ENCODE data around the gene SIRT3.

The SIRT3 gene

DNA sequence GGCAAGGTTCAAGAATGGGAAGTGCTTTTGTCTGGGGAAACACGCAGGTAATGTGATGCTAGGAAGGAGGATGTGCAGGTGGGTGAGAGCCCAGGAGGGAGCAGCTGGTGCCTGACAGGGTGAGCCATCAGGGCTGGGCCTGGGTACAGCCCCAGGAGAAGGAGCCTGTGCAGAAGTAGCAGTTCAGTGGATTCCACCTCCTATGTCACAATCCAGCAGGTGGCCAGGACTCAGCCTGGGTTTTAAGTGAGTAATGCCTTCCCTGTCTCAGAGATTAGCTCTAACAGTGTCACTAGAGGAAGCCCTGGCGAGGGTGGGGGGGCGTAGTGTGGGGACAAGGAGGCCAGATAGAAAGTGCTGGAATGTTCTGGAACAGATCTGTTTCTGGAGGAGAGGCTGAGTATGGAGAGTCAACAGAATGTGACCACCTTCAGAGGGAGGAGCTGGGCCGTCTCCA is 20.5 kb downstream of the SIRT3 start:
- DNase-seq (ENCODE audit: low spot score): no peak

DNA sequence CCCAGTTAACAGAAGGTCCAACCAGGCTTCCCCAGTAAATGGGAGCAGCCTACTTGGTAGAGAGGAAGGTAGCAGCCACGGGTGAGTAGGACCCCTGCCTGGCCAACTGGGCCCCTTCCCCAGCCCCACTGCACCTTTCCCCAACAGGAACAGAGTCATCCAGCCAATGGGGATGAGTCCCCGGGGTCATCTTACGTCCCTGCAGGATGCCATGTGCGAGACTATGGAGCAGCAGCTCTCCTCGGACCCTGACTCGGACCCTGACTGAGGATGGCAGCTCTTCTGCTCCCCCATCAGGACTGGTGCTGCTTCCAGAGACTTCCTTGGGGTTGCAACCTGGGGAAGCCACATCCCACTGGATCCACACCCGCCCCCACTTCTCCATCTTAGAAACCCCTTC is 22.1 kb downstream of the SIRT3 start:
- DNase-seq (ENCODE audit: low spot score): no peak

DNA sequence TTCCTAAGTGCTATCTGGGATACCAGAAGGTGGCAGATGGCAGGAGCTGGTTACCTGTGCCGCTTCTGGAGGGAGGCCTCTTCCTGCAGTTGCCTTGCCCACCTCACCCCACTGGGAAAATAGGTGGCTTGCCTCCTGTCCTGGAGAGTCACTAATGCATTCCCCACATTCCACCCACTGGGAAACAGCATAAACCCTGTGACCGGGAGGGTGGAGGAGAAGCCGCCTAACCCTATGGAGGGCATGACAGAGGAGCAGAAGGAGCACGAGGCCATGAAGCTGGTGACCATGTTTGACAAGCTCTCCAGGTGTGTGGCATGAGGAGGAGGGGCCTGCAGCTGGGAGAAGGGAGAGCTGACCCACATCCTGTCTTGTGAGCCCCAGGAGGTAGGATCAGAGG is 23.0 kb downstream of the SIRT3 start:
- no peak for DNase-seq (ENCODE audit: low spot score)

DNA sequence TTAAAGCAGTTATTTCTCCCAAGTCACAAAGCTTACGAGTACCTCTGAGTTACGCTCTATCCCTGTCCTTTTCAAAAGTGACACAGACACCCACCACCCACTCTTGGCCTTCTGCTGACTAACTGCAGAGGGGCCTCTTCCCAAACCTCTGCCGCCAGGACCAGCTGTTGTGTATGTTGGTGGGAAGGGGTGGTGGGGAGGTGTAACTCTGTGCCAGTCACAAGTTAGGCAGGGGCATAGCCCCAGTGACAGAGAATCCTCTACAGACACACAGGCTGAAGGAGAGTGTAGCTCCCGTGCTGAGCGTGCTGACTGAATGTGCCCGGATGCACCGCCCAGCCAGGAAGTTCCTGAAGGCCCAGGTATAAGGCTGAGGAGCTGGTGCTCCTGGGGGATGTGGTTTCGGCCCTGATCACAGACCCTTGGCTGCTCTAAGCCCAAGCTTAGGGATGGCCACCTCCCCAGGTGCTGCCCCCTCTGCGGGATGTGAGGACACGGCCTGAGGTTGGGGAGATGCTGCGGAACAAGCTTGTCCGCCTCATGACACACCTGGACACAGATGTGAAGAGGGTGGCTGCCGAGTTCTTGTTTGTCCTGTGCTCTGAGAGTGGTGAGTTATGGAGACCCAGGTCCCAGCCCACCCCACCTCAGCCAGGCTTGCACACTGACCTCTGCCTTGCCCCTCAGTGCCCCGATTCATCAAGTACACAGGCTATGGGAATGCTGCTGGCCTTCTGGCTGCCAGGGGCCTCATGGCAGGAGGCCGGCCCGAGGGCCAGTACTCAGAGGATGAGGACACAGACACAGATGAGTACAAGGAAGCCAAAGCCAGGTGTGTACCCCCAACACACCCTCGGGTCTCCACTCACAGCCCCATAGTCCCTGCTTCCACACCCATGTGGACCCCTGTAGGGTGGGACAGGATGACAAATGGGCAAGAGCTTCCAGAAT is 23.7 kb downstream of the SIRT3 start:
- DNase-seq (ENCODE audit: low spot score): no peak

- DNase-seq (ENCODE audit: low spot score): no peak
Measured at GRCh38 chr11:211741-212140, 24.4 kb downstream of the SIRT3 start.

DNA sequence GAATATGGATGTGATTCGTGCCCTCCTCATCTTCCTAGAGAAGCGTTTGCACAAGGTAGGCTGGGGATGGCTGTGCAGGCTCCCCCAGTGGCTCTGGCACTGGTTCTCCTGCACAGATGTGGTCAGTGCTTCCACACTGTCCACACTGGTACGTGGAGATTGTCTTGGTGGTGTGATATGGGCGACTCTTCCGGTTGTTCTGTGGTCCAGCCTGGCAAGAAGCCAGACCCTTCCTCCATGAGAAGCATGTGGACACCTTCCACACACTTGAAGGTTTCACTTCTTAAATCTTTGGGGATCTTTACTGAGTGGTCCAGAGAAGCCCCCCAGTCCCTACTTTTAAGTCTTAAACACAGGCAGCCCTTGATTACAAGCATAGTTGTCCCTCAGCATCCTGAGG is 24.8 kb downstream of the SIRT3 start:
- no peak for DNase-seq (ENCODE audit: low spot score)

DNA sequence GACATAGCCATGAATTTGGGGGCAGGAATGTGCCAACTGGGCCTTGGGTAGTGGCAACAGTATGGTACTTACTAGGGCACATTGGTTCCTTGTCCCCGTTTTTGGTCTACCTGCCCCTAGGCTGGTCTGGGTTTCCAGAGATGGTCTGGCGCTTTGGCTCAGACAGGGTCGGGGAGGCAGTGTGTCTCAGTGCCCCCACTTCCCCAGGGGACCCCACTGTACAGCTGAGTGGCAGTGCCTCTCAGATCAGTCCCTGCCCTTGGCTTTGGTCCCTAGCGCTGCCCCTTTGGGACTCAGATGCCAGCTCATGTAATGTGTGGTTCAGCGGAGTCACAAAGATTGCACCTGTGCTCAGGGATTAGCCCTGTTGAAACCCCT is 25.4 kb downstream of the SIRT3 start:
- no peak for DNase-seq (ENCODE audit: low spot score)

- peak; percentile 82 for DNase-seq (ENCODE audit: low spot score)
Measured at GRCh38 chr11:210122-210802, 25.9 kb downstream of the SIRT3 start.

- DNase-seq (ENCODE audit: low spot score): peak; percentile 48
Measured at GRCh38 chr11:209275-210121, 26.6 kb downstream of the SIRT3 start.

- no peak for DNase-seq (ENCODE audit: low spot score)
Measured at GRCh38 chr11:208917-209260, 27.3 kb downstream of the SIRT3 start.

GRCh38 chr11:208181-208916 is 27.8 kb downstream of the SIRT3 start:
- DNase-seq (ENCODE audit: low spot score): peak; percentile 94

- peak; percentile 49 for DNase-seq (ENCODE audit: low spot score)
Measured at GRCh38 chr11:207863-208180, 28.3 kb downstream of the SIRT3 start.

DNA sequence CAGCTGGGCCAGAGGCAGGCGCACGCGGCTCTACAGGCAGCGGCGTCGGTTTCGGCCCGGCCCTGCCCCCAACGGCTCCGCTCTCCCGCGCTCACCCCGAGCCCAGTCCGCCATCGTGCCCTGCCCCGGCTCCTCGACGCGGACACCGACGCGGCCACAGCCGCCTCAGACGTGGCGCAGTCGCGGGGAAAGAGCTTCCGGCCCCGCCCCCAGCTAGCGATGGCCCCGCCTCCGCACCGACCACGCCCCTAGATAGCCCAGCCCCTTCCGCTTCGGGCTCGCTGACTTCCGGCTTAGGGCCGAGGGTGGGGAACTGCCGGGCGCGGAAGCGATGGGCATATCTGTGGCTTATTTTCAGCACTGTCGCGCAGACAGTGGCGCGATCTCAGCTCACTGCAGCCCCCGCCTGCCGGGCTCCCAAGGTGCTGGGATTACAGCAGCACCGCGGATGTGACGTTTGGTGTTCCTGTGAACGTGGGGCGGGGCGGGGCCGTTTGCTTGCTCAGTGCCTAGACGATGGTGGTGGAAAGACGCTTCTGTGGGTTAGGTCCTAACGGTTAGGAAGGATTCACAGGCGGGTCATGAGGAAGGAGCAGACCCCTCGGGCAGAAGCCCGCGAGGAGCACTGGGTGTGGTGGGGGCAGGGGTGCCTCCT is 28.8 kb downstream of the SIRT3 start, which contains the start of the genes BET1L and RIC8A:
TSS of gene BET1L (minus strand) at position 192 of the 655 bp plus-strand sequence. CDS start at position 114, 78 bp downstream.
TSS of gene RIC8A (plus strand) at position 501 of the 655 bp plus-strand sequence. CDS start 1,147 bp downstream, outside the sequence.
- peak; percentile 97 for DNase-seq (ENCODE audit: low spot score)

DNA sequence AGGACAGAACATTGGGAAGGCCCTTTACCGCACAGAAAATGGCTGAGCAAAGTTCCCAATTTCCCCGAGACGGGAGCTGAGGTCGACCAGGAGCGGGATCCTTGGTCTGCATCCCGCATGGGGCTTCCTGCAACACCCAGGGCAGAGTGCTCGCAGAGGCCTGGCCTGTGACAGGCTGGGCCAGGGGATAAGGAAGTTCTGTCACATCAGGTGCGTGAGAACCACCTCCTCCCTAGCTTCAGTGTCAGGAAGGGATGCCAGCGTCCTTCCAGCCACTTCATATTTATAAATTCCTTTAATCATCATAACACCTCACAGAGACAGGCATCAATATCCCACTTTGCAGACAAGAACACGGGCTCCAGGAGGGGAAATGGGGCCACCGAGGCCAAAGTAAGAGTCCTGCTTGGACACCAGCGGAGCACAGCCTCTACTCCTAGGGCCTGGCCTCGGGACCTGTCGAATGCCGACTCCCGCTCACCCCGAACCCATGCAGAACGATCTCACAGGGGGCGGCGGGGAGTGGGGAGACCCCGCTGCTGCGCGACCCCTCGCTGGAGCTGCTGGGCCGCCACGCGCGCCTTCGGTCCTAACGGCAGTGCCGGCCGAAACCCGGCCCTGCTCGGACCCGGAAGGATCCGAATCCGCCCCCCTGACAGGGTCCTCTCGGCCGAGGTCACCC is 29.5 kb downstream of the SIRT3 start:
- peak; percentile 61 for DNase-seq (ENCODE audit: low spot score)

DNA sequence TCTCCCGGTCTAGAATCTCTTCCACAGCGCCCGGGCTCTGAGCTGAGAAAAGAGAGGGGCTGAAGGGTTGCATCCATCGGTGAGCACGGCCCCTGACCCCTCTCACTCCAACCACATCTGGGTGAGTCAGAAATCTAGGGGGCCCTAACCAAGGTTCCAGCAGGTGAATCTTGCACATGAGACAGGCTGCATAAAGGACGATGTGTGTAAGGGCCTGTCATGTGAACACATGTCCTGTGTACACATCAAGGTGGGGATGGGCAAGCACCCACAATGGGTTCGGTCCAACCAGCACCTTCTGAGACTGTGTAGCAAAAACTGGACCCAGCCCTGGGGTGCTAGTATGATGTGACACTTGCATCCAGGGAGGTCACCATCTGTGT is 30.1 kb downstream of the SIRT3 start:
- DNase-seq (ENCODE audit: low spot score): no peak

DNA sequence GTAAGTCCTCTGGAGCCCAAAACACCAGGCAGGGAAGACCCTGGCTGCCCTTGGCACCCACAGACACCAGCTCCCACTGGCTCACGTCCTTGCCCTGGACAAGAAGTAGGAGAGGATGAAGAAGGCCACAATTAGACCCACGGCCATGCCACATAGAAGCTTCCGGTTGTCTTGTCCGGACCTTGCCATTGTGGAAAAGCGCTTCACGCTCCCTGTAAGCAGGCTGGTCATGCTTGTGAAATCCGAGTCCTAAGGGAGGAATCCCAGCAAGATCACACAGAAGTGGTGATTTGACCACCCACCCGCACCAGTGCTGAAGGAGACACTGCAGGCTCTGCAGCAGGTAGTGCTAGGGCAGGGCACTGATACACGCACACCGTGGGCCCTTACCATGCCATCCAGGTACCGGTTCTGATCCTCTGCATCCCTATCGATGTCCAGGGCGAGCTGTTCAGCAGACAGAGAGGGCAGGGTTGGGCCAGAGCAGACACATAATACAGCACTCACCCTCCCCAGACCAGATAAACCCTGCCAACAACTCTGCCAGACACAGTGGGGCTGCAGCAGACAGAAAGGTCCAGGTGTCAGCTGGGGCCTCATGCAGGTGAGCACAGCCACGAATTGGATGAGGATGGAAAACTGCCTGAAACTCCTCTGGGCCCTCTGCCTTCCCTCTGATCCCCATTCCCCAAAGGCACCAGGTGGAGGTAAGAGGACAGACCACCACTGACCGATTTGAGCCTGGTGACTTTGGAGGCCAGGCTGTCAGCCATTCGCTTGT is 30.7 kb downstream of the SIRT3 start:
- DNase-seq (ENCODE audit: low spot score): no peak

DNA sequence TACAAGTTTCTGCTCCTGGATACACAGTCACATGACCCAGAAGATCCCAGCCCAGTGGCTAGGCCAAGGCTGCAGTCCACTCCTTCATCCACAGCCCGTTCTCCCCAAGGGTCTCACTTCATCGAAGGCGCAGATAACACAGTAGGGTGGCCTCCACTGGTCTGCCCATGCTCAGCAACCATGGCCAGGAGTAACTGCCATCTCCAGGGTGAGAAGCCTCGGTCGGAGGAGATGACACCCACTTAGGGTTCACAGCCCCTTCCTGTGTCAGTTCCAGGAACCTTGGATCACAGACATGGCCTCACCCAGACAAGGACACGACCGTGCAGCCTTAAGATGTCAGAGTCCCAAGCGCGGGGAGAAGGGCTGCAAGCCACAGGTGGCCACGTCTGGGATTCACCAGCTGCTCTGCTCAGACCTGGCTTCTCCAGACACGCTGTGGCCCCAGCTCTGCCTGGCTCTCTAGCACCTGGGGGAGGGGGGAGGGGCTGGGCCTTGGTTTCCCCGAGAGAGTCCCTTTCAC is 31.5 kb downstream of the SIRT3 start:
- no peak for DNase-seq (ENCODE audit: low spot score)

- no peak for DNase-seq (ENCODE audit: low spot score)
Measured at GRCh38 chr11:203945-204586, 32.1 kb downstream of the SIRT3 start.
